HS-5 (cell line): Measurements from ENCODE around the gene FCHO1.

ENCODE experiments used
- DNase-seq: peaks from one replicate; pipeline ENCODE4 v3.0.0-alpha.2; 2012; ENCODE audit warnings: low read depth

Gene FCHO1

GRCh38 chr19:17830567-17831418, 79.5 kb downstream of the FCHO1 start:
- DNase-seq: no peak

- no peak for DNase-seq
Measured at GRCh38 chr19:17831419-17831888, 80.2 kb downstream of the FCHO1 start.

GRCh38 chr19:17832443-17833208, 81.3 kb downstream of the FCHO1 start:
- no peak for DNase-seq

- DNase-seq: no peak
Measured at GRCh38 chr19:17834350-17835181, 83.3 kb downstream of the FCHO1 start.

- DNase-seq: no peak
Measured at GRCh38 chr19:17835182-17836006, 84.1 kb downstream of the FCHO1 start.

GRCh38 chr19:17836530-17836929, 85.3 kb downstream of the FCHO1 start:
- no peak for DNase-seq

- no peak for DNase-seq
Measured at GRCh38 chr19:17837972-17838371, 86.7 kb downstream of the FCHO1 start.
